Keratinocyte (primary cell): ENCODE data around the gene EPHX1. TPM values are rescaled to one million over a fixed set of nuclear protein-coding genes. Genes with fewer than 3 reads are reported as not detected.

Experiments
- DNase-seq: peaks from one replicate; pipeline ENCODE4 v3.0.0-alpha.2; 2011; ENCODE audit warnings: low read depth, missing footprints, low spot score
- FAIRE-seq: peaks from 2 replicates; lab custom pipeline; 2011; peaks lifted over from hg19 to GRCh38; lab: Jason Lieb, UNC
- H2AFZ ChIP-seq: 2 replicates; pipeline ENCODE4 v1.6.0; 2012; ENCODE audit warnings: low read length, control low read depth, inconsistent platforms; ENCODE audit not compliant: control insufficient read depth
- H3K27ac ChIP-seq: 2 replicates; pipeline ENCODE4 v1.5.1; 2011; ENCODE audit warnings: low read length; ENCODE audit not compliant: control insufficient read depth, insufficient read depth
- H3K27me3 ChIP-seq: 3 replicates; pipeline ENCODE4 v1.6.0; 2011; ENCODE audit warnings: low read length; ENCODE audit not compliant: control insufficient read depth, insufficient read depth; ENCODE audit errors: extremely low read depth
- H3K36me3 ChIP-seq, 2 experiments: 2 replicates in 1 of 2; 3 replicates in 1 of 2; pipeline ENCODE4 v1.5.1; 2011; ENCODE audit warnings: low read length in 2 of 2, mild to moderate bottlenecking in 1 of 2; ENCODE audit not compliant: control insufficient read depth in 2 of 2, insufficient read depth in 2 of 2; ENCODE audit errors: extremely low read depth in 1 of 2
- H3K4me1 ChIP-seq: 3 replicates; pipeline ENCODE4 v1.5.1; 2011; ENCODE audit warnings: low read length; ENCODE audit not compliant: control insufficient read depth, insufficient read depth; ENCODE audit errors: extremely low read depth
- H3K4me2 ChIP-seq: 3 replicates; pipeline ENCODE4 v1.6.0; 2011; ENCODE audit warnings: low read depth, low read length; ENCODE audit not compliant: control insufficient read depth, insufficient read depth; ENCODE audit errors: extremely low read depth
- H3K4me3 ChIP-seq, 3 experiments: fragments of 200-600 bp in 1 of 3; sonication (generic) in 1 of 3; 2 replicates in 2 of 3; 3 replicates in 1 of 3; pipeline ENCODE4 v1.5.1; 2011 to 2016; ENCODE audit warnings: low read length in 3 of 3, mild to moderate bottlenecking in 3 of 3, control low read depth in 2 of 3, inconsistent platforms in 1 of 3, low read depth in 1 of 3, mixed read lengths in 1 of 3, mixed run types in 1 of 3, moderate library complexity in 1 of 3; ENCODE audit not compliant: control insufficient read depth in 2 of 3, insufficient read depth in 2 of 3; ENCODE audit errors: extremely low read depth in 1 of 3
- H3K79me2 ChIP-seq: 2 replicates; pipeline ENCODE4 v1.6.0; 2012; ENCODE audit warnings: low read length; ENCODE audit not compliant: control insufficient read depth, insufficient read depth
- H3K9ac ChIP-seq: 3 replicates; pipeline ENCODE4 v1.6.0; 2011; ENCODE audit warnings: low read length; ENCODE audit not compliant: control insufficient read depth, insufficient read depth; ENCODE audit errors: extremely low read depth
- H3K9me1 ChIP-seq: 3 replicates; pipeline ENCODE4 v1.6.0; 2011; ENCODE audit warnings: low read length; ENCODE audit not compliant: control insufficient read depth, insufficient read depth; ENCODE audit errors: extremely low read depth
- H3K9me3 ChIP-seq: 2 replicates; pipeline ENCODE4 v1.5.1; 2012; ENCODE audit warnings: low read depth, low read length; ENCODE audit not compliant: control insufficient read depth
- H4K20me1 ChIP-seq: 3 replicates; pipeline ENCODE4 v1.6.0; 2011; ENCODE audit warnings: low read length; ENCODE audit not compliant: control insufficient read depth, insufficient read depth; ENCODE audit errors: extremely low read depth
- EZH2 ChIP-seq: IDR thresholded peaks from one replicate; pipeline ENCODE4 v1.6.1; 2012; ENCODE audit warnings: inconsistent platforms, mild to moderate bottlenecking, low read length, moderate library complexity
- dilution Hi-C: fragments of 300-500 bp; cut with MboI; formaldehyde crosslinking; loops from one replicate; pipeline ENCODE4 v1.7.0; 2020; ENCODE audit warnings: low sequenced_read_pairs; ENCODE audit not compliant: extremely low pct_ligation_motif_present
- polyA plus RNA-seq, 5 experiments: library from polyadenylated mRNA; depleted of rRNA in 3 of 5; stranded (reverse) in 3 of 5; stranded (forward) in 1 of 5; unstranded in 1 of 5; fragments of >200 nt; gene quantifications; 1 replicate in 1 of 5; 2 replicates in 3 of 5; 3 replicates in 1 of 5; pipeline versions ENCODE4 v1.2.1 to v1.2.3, GENCODE V29; 2011 to 2012; ENCODE audit warnings: missing spikeins in 2 of 5, low read depth in 1 of 5, low replicate concordance in 1 of 5
- TF ChIP-seq, protein P1 (sequence below), 3 experiments: IDR thresholded peaks in 1 of 3; conservative IDR thresholded peaks in 1 of 3; optimal IDR thresholded peaks in 1 of 3; 2 replicates in 2 of 3; 3 replicates in 1 of 3; pipeline versions ENCODE3 to v1.5.1; 2011; ENCODE audit warnings: low read length in 3 of 3, mild to moderate bottlenecking in 3 of 3, moderate library complexity in 2 of 3, control low read depth in 1 of 3, inconsistent platforms in 1 of 3; ENCODE audit not compliant: insufficient read depth in 2 of 3; ENCODE audit errors: extremely low read depth in 1 of 3

Gene EPHX1
- polyA plus RNA-seq, 1 donor (not counting 4 experiments of a cell fraction or from before 2014, with no cell fraction given) = 6.4 TPM

DNA sequence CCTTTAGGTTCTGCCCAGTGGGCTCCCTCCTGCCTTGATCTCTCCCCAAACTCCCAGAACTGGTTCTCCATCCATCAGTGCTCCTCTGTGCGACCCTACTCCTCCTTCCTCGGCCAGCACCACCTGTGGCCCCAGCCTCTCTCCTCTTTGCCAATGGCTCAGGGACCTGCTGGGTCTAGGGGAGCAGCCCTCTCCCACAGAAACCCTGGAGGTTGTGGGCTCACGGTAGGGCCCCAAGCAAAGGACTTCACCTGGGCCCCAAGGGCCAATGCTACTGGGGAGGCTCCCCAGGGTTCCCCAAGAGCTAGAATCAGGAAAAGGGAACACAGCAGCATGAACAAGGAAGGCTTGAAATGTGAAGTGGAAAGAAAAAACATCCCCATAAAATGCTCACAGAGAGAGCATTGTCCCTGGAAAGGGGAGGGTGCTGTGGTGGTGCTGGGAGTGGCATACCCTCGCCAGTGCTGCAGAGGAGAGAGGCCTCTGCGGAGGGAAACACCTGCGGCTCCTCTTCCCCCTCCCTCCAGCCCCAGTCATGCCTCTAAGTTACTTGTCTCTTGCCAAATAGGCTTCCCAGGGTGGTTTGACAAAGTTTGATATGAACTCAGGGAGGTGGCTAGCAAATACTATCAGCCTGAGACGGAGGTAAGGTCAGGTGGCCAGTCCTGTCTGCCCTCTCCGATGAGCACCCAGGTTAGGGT, 69.7 kb downstream of the EPHX1 start:
- Histone ChIP-seq H3K4me3 (no peak overlapping the region), H3K4me1 (peaks cover 33% of the 10 kb centered on the region), H4K20me1 (peaks cover 26% of the 10 kb centered on the region), H3K4me2 (no peak overlapping the region), H3K9me3 (no peaks in the 10 kb centered on the region), H3K27me3 (no peaks in the 10 kb centered on the region), H3K9me1 (peaks cover 6% of the 10 kb centered on the region), H3K9ac (no peak overlapping the region), H3K36me3 (peaks cover 3 to 4% of the 10 kb centered on the region in 2 experiments), H3K79me2 (peaks cover 7% of the 10 kb centered on the region), H3K27ac (no peak overlapping the region), H2AFZ (no peak overlapping the region)
- no peak for TF ChIP-seq EZH2
- TF ChIP-seq, protein P1, sequence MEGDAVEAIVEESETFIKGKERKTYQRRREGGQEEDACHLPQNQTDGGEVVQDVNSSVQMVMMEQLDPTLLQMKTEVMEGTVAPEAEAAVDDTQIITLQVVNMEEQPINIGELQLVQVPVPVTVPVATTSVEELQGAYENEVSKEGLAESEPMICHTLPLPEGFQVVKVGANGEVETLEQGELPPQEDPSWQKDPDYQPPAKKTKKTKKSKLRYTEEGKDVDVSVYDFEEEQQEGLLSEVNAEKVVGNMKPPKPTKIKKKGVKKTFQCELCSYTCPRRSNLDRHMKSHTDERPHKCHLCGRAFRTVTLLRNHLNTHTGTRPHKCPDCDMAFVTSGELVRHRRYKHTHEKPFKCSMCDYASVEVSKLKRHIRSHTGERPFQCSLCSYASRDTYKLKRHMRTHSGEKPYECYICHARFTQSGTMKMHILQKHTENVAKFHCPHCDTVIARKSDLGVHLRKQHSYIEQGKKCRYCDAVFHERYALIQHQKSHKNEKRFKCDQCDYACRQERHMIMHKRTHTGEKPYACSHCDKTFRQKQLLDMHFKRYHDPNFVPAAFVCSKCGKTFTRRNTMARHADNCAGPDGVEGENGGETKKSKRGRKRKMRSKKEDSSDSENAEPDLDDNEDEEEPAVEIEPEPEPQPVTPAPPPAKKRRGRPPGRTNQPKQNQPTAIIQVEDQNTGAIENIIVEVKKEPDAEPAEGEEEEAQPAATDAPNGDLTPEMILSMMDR (optimal IDR thresholded peaks at IDR 0.05 in 1 of 3, IDR thresholded peaks at IDR 0.05 in 1 of 3, conservative IDR thresholded peaks at IDR 0.05 in 1 of 3; ENCODE audit: extremely low read depth in 1 of 3, insufficient read depth in 2 of 3, low read length in 3 of 3) = no peak
- dilution Hi-C loops = no loop called here
- FAIRE-seq = no peak
- DNase-seq = no peak

DNA sequence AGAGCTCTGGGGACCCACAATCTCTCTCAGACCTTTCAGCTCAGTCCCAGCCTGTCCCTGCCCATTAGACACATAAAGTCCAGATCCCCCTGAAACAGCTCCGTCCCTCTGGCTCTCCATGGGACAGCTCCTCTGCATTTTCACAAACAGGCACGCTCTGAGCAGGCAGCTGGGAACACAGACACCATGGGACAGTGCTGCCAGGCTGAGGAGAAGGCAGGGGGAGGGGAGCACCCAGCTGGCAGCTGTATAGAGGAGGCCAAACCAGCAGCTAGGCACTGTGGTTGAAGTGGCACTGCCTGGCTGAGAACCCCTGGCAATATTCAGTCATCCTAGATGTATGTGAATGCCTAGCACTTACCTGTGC, 70.3 kb downstream of the EPHX1 start:
- no peak overlapping the region for H3K27ac ChIP-seq
- dilution Hi-C loops = no loop called here
- no peak overlapping the region for H2AFZ ChIP-seq
- H3K4me2 ChIP-seq = peak overlapping the region; percentile 10
- peaks cover 7% of the 10 kb centered on the region for H3K79me2 ChIP-seq
- no peak for FAIRE-seq
- TF ChIP-seq, protein P1 (optimal IDR thresholded peaks at IDR 0.05 in 1 of 3, IDR thresholded peaks at IDR 0.05 in 1 of 3, conservative IDR thresholded peaks at IDR 0.05 in 1 of 3; ENCODE audit: extremely low read depth in 1 of 3, insufficient read depth in 2 of 3, low read length in 3 of 3) = no peak
- no peak for TF ChIP-seq EZH2
- H3K4me1 ChIP-seq = peaks cover 29% of the 10 kb centered on the region
- peaks cover 22% of the 10 kb centered on the region for H4K20me1 ChIP-seq
- H3K27me3 ChIP-seq = no peaks in the 10 kb centered on the region
- H3K9me3 ChIP-seq = no peaks in the 10 kb centered on the region
- DNase-seq = no peak
- peaks cover 3 to 4% of the 10 kb centered on the region in 2 experiments for H3K36me3 ChIP-seq
- H3K4me3 ChIP-seq = no peak overlapping the region
- no peak overlapping the region for H3K9ac ChIP-seq
- peaks cover 5% of the 10 kb centered on the region for H3K9me1 ChIP-seq
